Naive thymus-derived CD4-positive, alpha-beta T cell (primary cell): ENCODE data around the gene TAGLN2. TPM values are rescaled to one million over a fixed set of nuclear protein-coding genes. Genes with fewer than 3 reads are reported as not detected.

Experiments used
- ATAC-seq: fragments of 150-1000 bp; cut with Tn5 transposase; 2 replicates; pipeline ENCODE4 v1.10.0; 2021; ENCODE audit warnings: mild to moderate bottlenecking, moderate library complexity
- CTCF ChIA-PET: fragments of 350-600 bp; sonication (Branson Sonifier 250); formaldehyde crosslinking; loops from one replicate; lab custom pipeline; 2021; ENCODE audit warnings: antibody characterized with exemption; lab: Charles Lee
- POLR2A ChIA-PET: fragments of 350-600 bp; sonication (Branson Sonifier 250); formaldehyde crosslinking; loops from one replicate; lab custom pipeline; 2021; ENCODE audit warnings: antibody characterized with exemption, inconsistent platforms; lab: Charles Lee
- DNase-seq, 9 donors: peaks; one replicate each; pipeline versions ENCODE4 v3.0.0 to v3.0.0-alpha.2; 2020 to 2022; ENCODE audit warnings: mixed read lengths in 1 of 9
- H3K27ac ChIP-seq: one replicate; pipeline ENCODE4 v1.7.0; 2013; ENCODE audit warnings: mild to moderate bottlenecking, low read depth, low read length, moderate library complexity
- H3K27me3 ChIP-seq, 2 donors: one replicate each; pipeline ENCODE4 v1.7.0; 2013; ENCODE audit warnings: low read length in 2 of 2, mild to moderate bottlenecking in 2 of 2, moderate library complexity in 2 of 2; ENCODE audit not compliant: control insufficient read depth in 2 of 2, insufficient read depth in 2 of 2
- H3K36me3 ChIP-seq, 3 experiments: 1 replicate in 2 of 3; 2 replicates in 1 of 3; pipeline ENCODE4 v1.7.0; 2013; ENCODE audit warnings: low read length in 3 of 3, mild to moderate bottlenecking in 3 of 3, moderate library complexity in 1 of 3; ENCODE audit not compliant: insufficient read depth in 3 of 3, control insufficient read depth in 2 of 3
- H3K4me1 ChIP-seq, 2 donors: one replicate each; pipeline ENCODE4 v1.7.0; 2013; ENCODE audit warnings: low read length in 2 of 2, mild to moderate bottlenecking in 2 of 2, moderate library complexity in 1 of 2; ENCODE audit not compliant: control insufficient read depth in 2 of 2, insufficient read depth in 2 of 2
- H3K4me3 ChIP-seq: 2 replicates; pipeline ENCODE4 v1.7.0; 2013; ENCODE audit warnings: mild to moderate bottlenecking, low read length
- H3K9me3 ChIP-seq, 3 experiments: 1 replicate in 2 of 3; 2 replicates in 1 of 3; pipeline ENCODE4 v1.7.0; 2013; ENCODE audit warnings: low read length in 3 of 3; ENCODE audit not compliant: control insufficient read depth in 2 of 3
- H3K27ac Mint-ChIP-seq, 9 donors: one replicate each; pipeline ENCODE4 v1.8.0; 2020 to 2022; ENCODE audit warnings: mixed read lengths in 9 of 9, mild to moderate bottlenecking in 8 of 9, moderate library complexity in 5 of 9, inconsistent platforms in 2 of 9
- H3K27me3 Mint-ChIP-seq, 5 donors: one replicate each; pipeline ENCODE4 v1.8.0; 2021 to 2022; ENCODE audit warnings: mixed read lengths in 5 of 5, mild to moderate bottlenecking in 1 of 5
- H3K36me3 Mint-ChIP-seq, 5 donors: one replicate each; pipeline ENCODE4 v1.8.0; 2020 to 2022; ENCODE audit warnings: mixed read lengths in 5 of 5, mild to moderate bottlenecking in 3 of 5, inconsistent platforms in 1 of 5
- H3K4me1 Mint-ChIP-seq, 7 donors: one replicate each; pipeline ENCODE4 v1.8.0; 2020 to 2022; ENCODE audit warnings: mixed read lengths in 7 of 7, mild to moderate bottlenecking in 3 of 7, inconsistent platforms in 1 of 7
- H3K4me3 Mint-ChIP-seq, 10 donors: one replicate each; pipeline ENCODE4 v1.8.0; 2020 to 2022; ENCODE audit warnings: mild to moderate bottlenecking in 10 of 10, mixed read lengths in 10 of 10, moderate library complexity in 6 of 10, inconsistent platforms in 2 of 10
- H3K9me3 Mint-ChIP-seq, 11 donors: one replicate each; pipeline ENCODE4 v1.8.0; 2020 to 2022; ENCODE audit warnings: mixed read lengths in 11 of 11, mild to moderate bottlenecking in 4 of 11, inconsistent platforms in 1 of 11, moderate library complexity in 1 of 11
- intact Hi-C, 2 donors: fragments of 100-400 bp; cut with micrococcal nuclease; formaldehyde crosslinking; loops; one replicate each; pipeline ENCODE4 v1.15.1; 2023
- polyA plus RNA-seq, 2 donors: library from polyadenylated mRNA; unstranded; fragments of 300-500 nt; fragmentation: Illumina TruSeq; gene quantifications; one replicate each; pipeline ENCODE4 v1.2.3, GENCODE V29; 2021
- total RNA-seq, 6 experiments: library from RNA in 5 of 6; stranded (reverse) in 5 of 6; gene quantifications; 1 replicate in 5 of 6; 2 replicates in 1 of 6; pipeline ENCODE4 v1.2.3 and lab custom pipeline; 2021 to 2026

TAGLN2 gene
- total and polyA plus RNA-seq, 7 experiments from 2014 or later: 116 to 662 (median 405) TPM

DNA sequence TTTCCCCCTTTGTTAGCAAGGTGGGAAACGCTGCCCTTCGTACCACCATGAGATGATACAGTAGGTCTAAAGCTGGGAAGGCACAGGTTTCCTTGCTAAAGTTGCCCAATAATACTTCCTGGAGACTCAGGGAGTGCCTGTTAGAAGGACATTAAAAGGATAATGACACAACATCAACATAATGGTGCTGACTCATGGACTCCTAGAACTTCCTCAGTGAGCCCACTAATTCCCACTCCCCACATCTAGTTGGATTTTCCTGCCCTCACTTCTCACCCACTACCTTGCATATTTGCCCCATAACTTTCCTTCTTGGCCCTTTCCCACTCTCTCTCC, 42.8 kb downstream of the TAGLN2 start:
- Histone ChIP-seq H3K36me3 (no peaks in the 10 kb centered on the region), H3K27ac (no peak overlapping the region), H3K9me3 (no peaks in the 10 kb centered on the region), H3K4me3 (no peak overlapping the region), H3K4me1 (peaks cover 3 to 4% of the 10 kb centered on the region in 2 donors), H3K27me3 (no peaks in the 10 kb centered on the region)
- intact Hi-C loops: no loop called here
- CTCF ChIA-PET: interaction anchor here (1.7 kb wide), 1 partner anchor 10 kb away, joined by 5 read pairs; no protein-coding TSS in a partner anchor
- Mint-ChIP-seq H3K27me3 (peaks cover 0 to 5% (median 0%) of the 10 kb centered on the region in 5 donors), H3K27ac (no peak overlapping the region), H3K4me1 (no peaks in the 10 kb centered on the region), H3K36me3 (no peaks in the 10 kb centered on the region), H3K4me3 (no peak overlapping the region), H3K9me3 (no peaks in the 10 kb centered on the region)
- POLR2A ChIA-PET: no interaction called here
- no peak for ATAC-seq
- no peak for DNase-seq

DNA sequence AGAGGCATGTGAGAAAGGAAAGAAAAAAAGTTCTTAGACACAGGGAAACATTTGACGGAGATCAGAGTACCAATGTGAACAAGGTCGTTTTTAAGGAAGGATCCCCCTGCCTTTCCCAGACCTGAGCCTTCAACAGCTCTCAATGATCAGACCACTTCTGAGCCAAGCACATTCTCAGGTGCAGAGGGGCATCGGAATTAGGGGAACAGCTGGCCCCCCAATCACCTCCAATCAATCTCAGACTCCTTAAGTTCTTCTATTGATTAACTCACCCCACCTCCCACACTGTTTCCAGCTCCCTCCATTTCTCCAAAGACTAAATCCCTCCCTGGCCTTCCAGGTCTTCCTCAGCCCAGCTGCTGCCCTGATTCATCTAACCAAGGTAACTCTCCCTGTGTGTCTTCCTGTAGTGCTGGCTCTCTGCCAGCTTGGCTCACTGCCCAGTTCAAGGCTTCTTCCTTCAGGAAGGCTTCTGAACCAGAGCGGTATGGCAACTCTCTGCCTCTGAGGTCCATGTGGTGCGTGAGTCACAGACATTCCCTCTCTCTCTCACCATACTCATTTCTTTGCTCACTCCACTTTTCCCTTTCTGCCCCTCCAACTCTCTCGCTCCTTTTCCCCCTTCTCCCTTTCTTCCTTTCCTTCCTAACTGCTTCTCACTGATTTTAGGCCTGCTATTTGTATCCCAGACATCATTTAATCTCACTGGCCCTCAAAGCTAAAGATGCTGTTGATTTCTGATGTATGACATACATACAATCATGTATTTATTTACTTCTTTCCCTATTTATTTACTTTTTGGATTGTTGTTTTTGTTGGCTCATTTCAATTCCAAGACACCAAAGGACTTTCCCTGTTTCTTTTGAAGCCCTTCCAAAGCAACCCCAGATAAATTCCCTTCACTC, 43.4 kb downstream of the TAGLN2 start:
- ChIA-PET CTCF (interaction anchor here (1.7 kb wide), 1 partner anchor 11 kb away, joined by 5 read pairs; no protein-coding TSS in a partner anchor), POLR2A (no interaction called here)
- Histone ChIP-seq H3K4me1 (peaks cover 3 to 4% of the 10 kb centered on the region in 2 donors), H3K9me3 (no peaks in the 10 kb centered on the region), H3K27ac (no peak overlapping the region), H3K36me3 (no peaks in the 10 kb centered on the region), H3K4me3 (no peak overlapping the region), H3K27me3 (no peaks in the 10 kb centered on the region)
- Mint-ChIP-seq H3K27ac (no peak overlapping the region), H3K36me3 (no peaks in the 10 kb centered on the region), H3K4me3 (no peak overlapping the region), H3K27me3 (peaks cover 0 to 5% (median 0%) of the 10 kb centered on the region in 5 donors), H3K9me3 (no peaks in the 10 kb centered on the region), H3K4me1 (no peaks in the 10 kb centered on the region)
- DNase-seq (peak in 5 of 9 donors; percentile 9 to 28 (median 18)), ATAC-seq (no peak)
- intact Hi-C loops: no loop called here

DNA sequence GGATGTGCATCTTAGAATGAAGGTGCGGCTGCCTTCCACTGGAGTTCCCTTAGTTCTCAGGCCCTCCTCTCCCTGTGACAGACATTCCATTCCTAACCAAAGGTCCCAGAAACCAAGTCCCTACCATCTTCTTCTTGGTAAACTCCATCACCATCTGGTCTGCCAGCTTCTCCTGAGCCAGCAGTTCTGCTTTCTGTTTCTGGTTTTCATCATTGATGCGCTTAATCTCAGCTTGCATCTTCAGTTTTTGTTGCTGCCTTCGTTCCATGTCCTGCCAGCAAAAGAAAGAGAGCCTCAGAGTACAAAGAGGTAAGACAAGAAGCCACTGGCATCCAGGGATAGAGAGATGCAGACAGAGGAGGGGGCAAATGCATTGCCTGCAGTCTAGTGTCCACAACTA, 44.9 kb downstream of the TAGLN2 start:
- intact Hi-C loops: no loop called here
- ATAC-seq: no peak
- H3K4me1 Mint-ChIP-seq: no peaks in the 10 kb centered on the region

DNA sequence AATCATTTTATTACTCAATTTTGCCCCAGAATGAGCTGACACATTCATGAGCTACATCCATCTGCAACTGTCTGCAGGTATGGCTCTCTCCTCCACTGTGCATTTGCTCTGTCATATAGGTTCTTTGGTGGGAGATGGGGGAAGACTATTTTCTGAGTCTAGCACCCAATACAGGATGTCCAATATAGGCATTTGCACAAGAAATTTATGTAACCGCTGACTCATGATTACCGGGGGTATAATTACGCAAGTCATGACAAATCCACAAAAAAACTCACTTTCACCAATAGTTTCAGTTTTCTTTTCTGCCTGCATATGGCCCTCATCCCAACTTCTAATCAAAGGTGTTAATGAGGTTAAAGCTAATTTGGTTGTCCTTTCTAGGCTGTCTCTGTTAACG, 45.3 kb downstream of the TAGLN2 start:
- peak; percentile 48 for ATAC-seq
- no peak overlapping the region for H3K27ac ChIP-seq
- Mint-ChIP-seq H3K9me3 (no peaks in the 10 kb centered on the region), H3K36me3 (peaks cover 0 to 5% (median 0%) of the 10 kb centered on the region in 5 donors), H3K4me1 (no peaks in the 10 kb centered on the region), H3K27ac (no peak overlapping the region), H3K27me3 (peaks cover 0 to 5% (median 0%) of the 10 kb centered on the region in 5 donors), H3K4me3 (no peak overlapping the region)
- H3K4me3 ChIP-seq: no peak overlapping the region
- H3K36me3 ChIP-seq: no peaks in the 10 kb centered on the region
- POLR2A ChIA-PET: no interaction called here
- CTCF ChIA-PET: interaction anchor here (0.9 kb wide), 1 partner anchor 9 kb away, joined by 3 read pairs; no protein-coding TSS in a partner anchor
- DNase-seq: no peak
- no peaks in the 10 kb centered on the region for H3K27me3 ChIP-seq
- H3K9me3 ChIP-seq: no peaks in the 10 kb centered on the region
- H3K4me1 ChIP-seq: peaks cover 3 to 4% of the 10 kb centered on the region in 2 donors
- intact Hi-C loops: no loop called here

More for the DNA sequence above, 44.9 kb downstream of the TAGLN2 start:
- Histone ChIP-seq H3K27ac (no peak overlapping the region), H3K4me1 (peaks cover 3 to 4% of the 10 kb centered on the region in 2 donors), H3K36me3 (no peaks in the 10 kb centered on the region), H3K4me3 (no peak overlapping the region), H3K27me3 (no peaks in the 10 kb centered on the region), H3K9me3 (no peaks in the 10 kb centered on the region)
- no peaks in the 10 kb centered on the region for H3K9me3 Mint-ChIP-seq
- no peak overlapping the region for H3K27ac Mint-ChIP-seq
- H3K27me3 Mint-ChIP-seq: peaks cover 0 to 5% (median 0%) of the 10 kb centered on the region in 5 donors
- DNase-seq: no peak
- CTCF ChIA-PET: no interaction called here
- H3K36me3 Mint-ChIP-seq: peaks cover 0 to 5% (median 0%) of the 10 kb centered on the region in 5 donors
- POLR2A ChIA-PET: interaction anchor here (0.7 kb wide), 1 partner anchor 219 kb away, joined by 3 read pairs; no protein-coding TSS in a partner anchor
- H3K4me3 Mint-ChIP-seq: no peak overlapping the region

DNA sequence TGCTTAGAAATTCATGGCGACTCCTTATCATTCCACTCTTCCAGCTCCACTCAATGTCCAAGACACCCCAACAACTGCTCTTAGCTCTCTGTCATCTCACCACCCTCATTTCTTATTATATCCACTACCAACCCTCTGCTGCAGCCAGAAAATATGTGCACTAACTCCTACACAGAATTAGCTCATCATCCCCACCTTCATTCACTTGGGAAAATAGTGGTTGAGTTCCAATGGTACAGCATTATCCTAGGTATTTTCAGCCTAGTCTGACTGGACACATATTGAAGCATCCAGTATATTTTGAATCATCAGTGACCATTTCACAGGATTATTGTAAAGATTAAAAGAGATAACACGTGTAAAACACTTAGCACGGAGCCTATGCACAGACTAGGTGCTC, 46.2 kb downstream of the TAGLN2 start:
- no peak overlapping the region for H3K4me3 ChIP-seq
- ChIA-PET POLR2A (interaction anchor here (1.0 kb wide), 1 partner anchor 11 kb away, joined by 3 read pairs; no protein-coding TSS in a partner anchor), CTCF (interaction anchor here (0.8 to 0.9 kb wide), 2 partner anchors 10 to 13 kb away, joined by 3 to 4 read pairs; no protein-coding TSS in a partner anchor)
- H3K4me1 Mint-ChIP-seq: no peaks in the 10 kb centered on the region
- peaks cover 0 to 8% (median 0%) of the 10 kb centered on the region in 5 donors for H3K36me3 Mint-ChIP-seq
- H3K9me3 Mint-ChIP-seq: no peaks in the 10 kb centered on the region
- no peak overlapping the region for H3K4me3 Mint-ChIP-seq
- H3K27ac ChIP-seq: no peak overlapping the region
- H3K9me3 ChIP-seq: no peaks in the 10 kb centered on the region
- ATAC-seq (no peak), DNase-seq (no peak)
- H3K36me3 ChIP-seq: no peaks in the 10 kb centered on the region
- intact Hi-C loops: no loop called here
- peaks cover 0 to 3% (median 0%) of the 10 kb centered on the region in 5 donors for H3K27me3 Mint-ChIP-seq
- H3K27ac Mint-ChIP-seq: no peak overlapping the region
- H3K27me3 ChIP-seq: no peaks in the 10 kb centered on the region
- peaks cover 3 to 4% of the 10 kb centered on the region in 2 donors for H3K4me1 ChIP-seq

DNA sequence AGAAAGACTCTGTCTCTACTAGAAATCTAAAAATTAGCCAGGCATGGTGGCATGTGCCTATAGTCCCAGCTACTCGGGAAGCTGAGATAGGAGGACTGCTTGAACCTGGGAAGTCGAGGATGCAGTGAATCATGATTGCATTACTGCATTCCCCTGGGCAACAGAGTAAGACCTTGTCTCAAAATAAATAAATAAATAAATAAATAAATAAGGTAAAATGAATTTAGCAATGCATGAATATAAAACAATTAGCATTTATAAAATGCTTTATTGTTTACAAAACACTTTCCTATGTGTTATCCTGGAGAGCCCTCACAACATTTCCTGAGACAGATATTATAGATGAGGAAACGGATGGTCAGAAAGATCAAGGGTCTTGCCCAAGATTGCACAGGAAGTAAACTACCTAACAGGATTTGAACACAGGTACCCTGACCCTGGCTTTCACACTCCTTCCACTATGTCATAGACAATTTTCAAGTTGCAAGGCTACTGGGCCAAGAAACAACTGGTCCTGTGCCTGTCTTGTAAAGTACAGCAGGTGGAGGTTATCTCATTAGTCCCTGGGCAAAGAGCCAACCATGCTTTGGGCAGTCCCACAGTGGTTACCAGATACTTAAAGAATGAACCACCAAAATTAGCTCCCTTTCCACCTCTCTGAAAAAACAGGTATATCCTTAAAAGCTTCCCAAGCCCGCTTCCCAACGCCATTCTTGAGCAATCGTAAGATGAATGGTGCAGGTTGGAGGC, 47.4 kb downstream of the TAGLN2 start:
- POLR2A ChIA-PET: no interaction called here
- H3K4me3 ChIP-seq: no peak overlapping the region
- intact Hi-C loops: no loop called here
- H3K4me3 Mint-ChIP-seq: no peak overlapping the region
- H3K36me3 Mint-ChIP-seq: peaks cover 0 to 11% (median 0%) of the 10 kb centered on the region in 5 donors
- DNase-seq (no peak), ATAC-seq (no peak)
- no peaks in the 10 kb centered on the region for H3K4me1 Mint-ChIP-seq
- no peak overlapping the region for H3K27ac Mint-ChIP-seq
- no peaks in the 10 kb centered on the region for H3K27me3 ChIP-seq
- no peak overlapping the region for H3K27ac ChIP-seq
- H3K9me3 Mint-ChIP-seq: no peaks in the 10 kb centered on the region
- H3K27me3 Mint-ChIP-seq: peaks cover 0 to 6% (median 5%) of the 10 kb centered on the region in 5 donors
- H3K36me3 ChIP-seq: no peaks in the 10 kb centered on the region
- H3K4me1 ChIP-seq: peaks cover 3 to 4% of the 10 kb centered on the region in 2 donors
- H3K9me3 ChIP-seq: no peaks in the 10 kb centered on the region
- CTCF ChIA-PET: no interaction called here
